B cell (primary cell): ENCODE data around the gene GCNA. TPM values are rescaled to one million over a fixed set of nuclear protein-coding genes. Genes with fewer than 3 reads are reported as not detected.

Experiments
- ATAC-seq: fragments of 200-7000 bp; cut with Tn5 transposase; one replicate; pipeline ENCODE4 v1.10.0; 2021; ENCODE audit warnings: low read depth, mild to moderate bottlenecking, moderate number of reproducible peaks, moderate library complexity
- CTCF ChIA-PET: fragments of 350-600 bp; sonication (Branson Sonifier 250); formaldehyde crosslinking; loops from one replicate; lab custom pipeline; 2021; ENCODE audit warnings: antibody characterized with exemption, inconsistent platforms; lab: Charles Lee
- POLR2A ChIA-PET: fragments of 350-600 bp; sonication (Branson Sonifier 250); formaldehyde crosslinking; loops from one replicate; lab custom pipeline; 2021; ENCODE audit warnings: antibody characterized with exemption; lab: Charles Lee
- DNase-seq: peaks from one replicate; pipeline ENCODE4 v3.0.0; 2013
- H2AFZ ChIP-seq: 2 replicates; pipeline ENCODE4 v1.6.1; 2012; ENCODE audit warnings: mild to moderate bottlenecking, low read depth, low read length; ENCODE audit not compliant: insufficient read depth, poor library complexity, severe bottlenecking
- H3K27ac ChIP-seq, 2 donors: 1 replicate in 1 of 2; 2 replicates in 1 of 2; pipeline ENCODE4 v1.5.1; 2012 to 2013; ENCODE audit warnings: low read length in 2 of 2, mild to moderate bottlenecking in 2 of 2, moderate library complexity in 1 of 2
- H3K27me3 ChIP-seq, 4 experiments: fragments of 200-600 bp in 1 of 4; sonication (generic) in 1 of 4; replicated peaks in 1 of 4; 1 replicate in 2 of 4; 2 replicates in 2 of 4; pipeline versions ENCODE4 v1.6.1 to v1.7.0; 2013 to 2016; ENCODE audit warnings: low read length in 3 of 4, mild to moderate bottlenecking in 2 of 4, mixed read lengths in 1 of 4, moderate library complexity in 1 of 4; ENCODE audit not compliant: insufficient read depth in 4 of 4, control insufficient read depth in 3 of 4; ENCODE audit errors: control extremely low read depth in 1 of 4
- H3K36me3 ChIP-seq, 2 experiments: replicated peaks in 1 of 2; 1 replicate in 1 of 2; 2 replicates in 1 of 2; pipeline versions ENCODE4 v1.6.1 to v1.7.1; 2013; ENCODE audit warnings: low read length in 1 of 2; ENCODE audit not compliant: insufficient read depth in 2 of 2, control insufficient read depth in 1 of 2; ENCODE audit errors: control extremely low read depth in 1 of 2, extremely low read depth in 1 of 2
- H3K4me1 ChIP-seq, 2 donors: fragments of 200-600 bp in 1 of 2; sonication (generic) in 1 of 2; 1 replicate in 1 of 2; 2 replicates in 1 of 2; pipeline versions ENCODE4 v1.5.1 to v1.6.1; 2013 to 2017; ENCODE audit warnings: low read length in 2 of 2; ENCODE audit not compliant: control insufficient read depth in 2 of 2, insufficient read depth in 2 of 2
- H3K4me2 ChIP-seq: replicated peaks from 2 replicates; pipeline ENCODE3; 2012; ENCODE audit warnings: mild to moderate bottlenecking, low read depth, low read length; ENCODE audit not compliant: poor library complexity, severe bottlenecking
- H3K4me3 ChIP-seq, 5 experiments: fragments of 200-600 bp in 1 of 5; sonication (generic) in 1 of 5; 1 replicate in 3 of 5; 2 replicates in 2 of 5; pipeline versions ENCODE4 v1.5.1 to v1.7.0; 2011 to 2016; ENCODE audit warnings: low read length in 4 of 5, mild to moderate bottlenecking in 4 of 5, low read depth in 2 of 5, control low read depth in 1 of 5, moderate library complexity in 1 of 5; ENCODE audit not compliant: insufficient read depth in 1 of 5; ENCODE audit errors: control extremely low read depth in 1 of 5, extremely low read depth in 1 of 5
- H3K79me2 ChIP-seq: fragments of 200-600 bp; sonication (generic); one replicate; pipeline ENCODE4 v1.6.0; 2016; ENCODE audit warnings: low read length; ENCODE audit not compliant: control insufficient read depth, insufficient read depth
- H3K9ac ChIP-seq: fragments of 200-600 bp; sonication (generic); 2 replicates; pipeline ENCODE4 v1.6.1; 2017; ENCODE audit warnings: mild to moderate bottlenecking, low read length, moderate library complexity
- H3K9me3 ChIP-seq, 3 donors: one replicate each; pipeline versions ENCODE4 v1.6.1 to v1.7.1; 2013; ENCODE audit warnings: low read length in 2 of 3; ENCODE audit not compliant: control insufficient read depth in 2 of 3, insufficient read depth in 1 of 3; ENCODE audit errors: control extremely low read depth in 1 of 3
- H4K20me1 ChIP-seq: 2 replicates; pipeline ENCODE4 v1.6.0; 2012; ENCODE audit warnings: mild to moderate bottlenecking, low read length; ENCODE audit not compliant: insufficient read depth, control insufficient read depth, poor library complexity, severe bottlenecking
- H3K27ac Mint-ChIP-seq: one replicate; pipeline ENCODE4 v1.8.0; 2021; ENCODE audit warnings: mixed read lengths
- H3K27me3 Mint-ChIP-seq: one replicate; pipeline ENCODE4 v1.8.0; 2021; ENCODE audit warnings: mixed read lengths
- H3K4me1 Mint-ChIP-seq: one replicate; pipeline ENCODE4 v1.8.0; 2021; ENCODE audit warnings: mixed read lengths
- H3K4me3 Mint-ChIP-seq: one replicate; pipeline ENCODE4 v1.8.0; 2021; ENCODE audit warnings: mixed read lengths
- H3K9me3 Mint-ChIP-seq: one replicate; pipeline ENCODE4 v1.8.0; 2022; ENCODE audit warnings: mixed read lengths; ENCODE audit not compliant: insufficient read depth
- CTCF ChIP-seq: fragments of 200-600 bp; IDR thresholded peaks from one replicate; pipeline ENCODE4 v1.8.0; 2022; ENCODE audit warnings: antibody characterized with exemption, mild to moderate bottlenecking
- EZH2 ChIP-seq: IDR thresholded peaks from 2 replicates; pipeline ENCODE4 v1.6.1; 2012; ENCODE audit warnings: borderline replicate concordance, low read depth, mild to moderate bottlenecking, moderate library complexity, low read length; ENCODE audit not compliant: insufficient read depth, poor library complexity, severe bottlenecking
- WGBS: methylation state at CpG from one replicate; pipeline ENCODE4 v1.1.5; 2013; ENCODE audit warnings: missing lambda C conversion rate; ENCODE audit not compliant: insufficient coverage; 5-methylcytosine and 5-hydroxymethylcytosine counted together
- intact Hi-C: fragments of 100-400 bp; cut with micrococcal nuclease; formaldehyde crosslinking; loops from one replicate; pipeline ENCODE4 v1.10.0; 2022
- polyA plus RNA-seq: library from polyadenylated mRNA; depleted of rRNA; stranded (reverse); fragments of >200 nt; gene quantifications from 2 replicates; pipeline ENCODE4 v1.2.3, GENCODE V29; 2012
- total RNA-seq, 2 donors: library from RNA; stranded (reverse); fragments of 120-200 nt in 1 of 2; gene quantifications; 1 replicate in 1 of 2; 2 replicates in 1 of 2; pipeline versions ENCODE4 v1.2.3 to v1.2.4, GENCODE V29; 2013 to 2022

GCNA gene
- total and polyA plus RNA-seq, 2 donors (not counting 1 experiment from before 2014, with no cell fraction given) = 4.7 to 6.2 TPM

GRCh38 chrX:71532753-71533425 lies 45.3 kb upstream of the GCNA start, which contains the start of gene OGT:
TSS of gene OGT (plus strand) at chrX:71533104. CDS start at chrX:71533300, 196 bp downstream.
- Mint-ChIP-seq H3K27ac (peak within 1 kb of the TSS; percentile 93), H3K4me3 (peak within 1 kb of the TSS; percentile 97), H3K27me3 (no peaks in the 10 kb centered on the region), H3K9me3 (no peaks in the 10 kb centered on the region), H3K4me1 (peaks cover 26% of the 10 kb centered on the region)
- ChIA-PET POLR2A (interaction anchor here (2.5 to 3.5 kb wide), 2 partner anchors 9 to 167 kb away, joined by 11 to 14 read pairs; partner anchors contain the start of gene TAF1), CTCF (no interaction called here)
- H3K4me1 ChIP-seq = peaks cover 5 to 27% of the 10 kb centered on the region in 2 donors
- no peak for TF ChIP-seq EZH2
- no peak for TF ChIP-seq CTCF
- peaks cover 54% of the 10 kb centered on the region for H3K79me2 ChIP-seq
- peak within 1 kb of the TSS; percentile 75 to 96 (median 86) for H3K4me3 ChIP-seq
- peak within 1 kb of the TSS; percentile 74 for H3K9ac ChIP-seq
- DNase-seq (peak; percentile 95), ATAC-seq (peak; percentile 85)
- H2AFZ ChIP-seq = peak within 1 kb of the TSS; percentile 70
- no peaks in the 10 kb centered on the region for H3K9me3 ChIP-seq
- peak within 1 kb of the TSS; percentile 74 for H3K4me2 ChIP-seq
- intact Hi-C loops = loop anchor here (1.0 to 10.0 kb wide), 5 partner anchors 8 to 1398 kb away; partner anchors contain the start of genes IGBP1, TAF1 and ZMYM3
- H3K27ac ChIP-seq = peak within 1 kb of the TSS; percentile 87
- peaks cover 0 to 5% of the 10 kb centered on the region in 2 experiments for H3K36me3 ChIP-seq
- WGBS = under 1% methylated on average over 38 of the region's 47 CpGs
- peaks cover 5% of the 10 kb centered on the region for H4K20me1 ChIP-seq
- no peaks in the 10 kb centered on the region for H3K27me3 ChIP-seq

GRCh38 chrX:71533516-71533850 lies 44.8 kb upstream of the GCNA start:
- no peak for DNase-seq

More at GRCh38 chrX:71533516-71533850, 44.8 kb upstream of the GCNA start:
- H3K79me2 ChIP-seq = peaks cover 60% of the 10 kb centered on the region
- intact Hi-C loops = loop anchor here (10.0 kb wide), 3 partner anchors 279 to 1399 kb away; partner anchors contain the start of genes IGBP1 and ZMYM3
- no peaks in the 10 kb centered on the region for H3K9me3 ChIP-seq
- H3K27me3 Mint-ChIP-seq = no peaks in the 10 kb centered on the region
- H3K27me3 ChIP-seq = no peaks in the 10 kb centered on the region
- peaks cover 10 to 28% of the 10 kb centered on the region in 2 donors for H3K4me1 ChIP-seq
- H3K9me3 Mint-ChIP-seq = no peaks in the 10 kb centered on the region
- 0% methylated on average over 11 of the region's 12 CpGs for WGBS
- POLR2A ChIA-PET = interaction anchor here (0.7 to 3.5 kb wide), 3 partner anchors 8 to 167 kb away, joined by 4 to 14 read pairs (median 11); partner anchors contain the start of gene TAF1
- H4K20me1 ChIP-seq = peaks cover 5% of the 10 kb centered on the region
- H3K4me1 Mint-ChIP-seq = peaks cover 29% of the 10 kb centered on the region
- peak overlapping the region; percentile 97 for H3K4me3 Mint-ChIP-seq
- H3K4me3 ChIP-seq = peak overlapping the region; percentile 75 to 96 (median 86)
- peak overlapping the region; percentile 74 for H3K9ac ChIP-seq
- H2AFZ ChIP-seq = peak overlapping the region; percentile 70
- H3K27ac Mint-ChIP-seq = peak overlapping the region; percentile 93
- ATAC-seq = no peak
- TF ChIP-seq EZH2 (no peak), CTCF (no peak)
- peak overlapping the region; percentile 74 to 83 for H3K27ac ChIP-seq
- H3K36me3 ChIP-seq = peaks cover 0 to 10% of the 10 kb centered on the region in 2 experiments
- CTCF ChIA-PET = no interaction called here
- peak overlapping the region; percentile 74 for H3K4me2 ChIP-seq
